Panc1 (cell line): Measurements from ENCODE around the gene SREBF2.

Source experiments
- CTCF ChIP-seq: fragments of 450-650 bp; IDR thresholded peaks from 2 replicates; pipeline ENCODE4 v1.5.1; 2017; ENCODE audit warnings: mild to moderate bottlenecking
- POLR2AphosphoS5 ChIP-seq: IDR thresholded peaks from 2 replicates; pipeline ENCODE4 v1.6.1; 2012; ENCODE audit warnings: mild to moderate bottlenecking, low read depth, low read length, moderate library complexity
- REST ChIP-seq, 2 experiments: IDR thresholded peaks; 2 replicates each; pipeline ENCODE4 v1.6.1; 2011 to 2012; ENCODE audit warnings: low read depth in 2 of 2, control low read depth in 1 of 2, low read length in 1 of 2, mild to moderate bottlenecking in 1 of 2, moderate library complexity in 1 of 2; ENCODE audit not compliant: insufficient read depth in 1 of 2
- SIN3A ChIP-seq: IDR thresholded peaks from 2 replicates; pipeline ENCODE4 v1.6.1; 2012; ENCODE audit warnings: low read depth, mild to moderate bottlenecking, low read length, moderate library complexity, borderline replicate concordance; ENCODE audit not compliant: insufficient read depth
- TCF7L2 ChIP-seq: IDR thresholded peaks from 2 replicates; pipeline ENCODE4 v1.6.1; 2011; ENCODE audit warnings: mild to moderate bottlenecking, low read depth, low read length, inconsistent platforms

- TF ChIP-seq CTCF (no peak), POLR2AphosphoS5 (no peak), SIN3A (no peak), REST (IDR thresholded peaks at IDR 0.05; ENCODE audit: insufficient read depth in 1 of 2, low read depth in 2 of 2, low read length in 1 of 2) (no peak), TCF7L2 (no peak)
Observed at GRCh38 chr22:41913040-41913719, 80.3 kb downstream of the SREBF2 start.
